H1 (cell line): ENCODE results near the gene LBX1. TPM values are rescaled to one million over a fixed set of nuclear protein-coding genes. Genes with fewer than 3 reads are reported as not detected.

Experiments used
- CTCF ChIA-PET: fragments of 300-600 bp; sonication (Branson Sonifier 250); formaldehyde crosslinking; loops from one replicate; lab custom pipeline; 2021; ENCODE audit not compliant: partially characterized antibody; lab: Charles Lee
- POLR2A ChIA-PET: fragments of 300-600 bp; sonication (Branson Sonifier 250); formaldehyde crosslinking; loops from one replicate; lab custom pipeline; 2021; ENCODE audit warnings: inconsistent platforms; ENCODE audit not compliant: partially characterized antibody; lab: Charles Lee
- DNase-seq, 2 experiments: peaks; one replicate each; pipeline versions ENCODE4 v3.0.0 to v3.0.0-alpha.2; 2010 to 2022; ENCODE audit warnings: low spot score in 2 of 2, low read depth in 1 of 2, mixed read lengths in 1 of 2
- FAIRE-seq: peaks from 2 replicates; lab custom pipeline; 2011; peaks lifted over from hg19 to GRCh38; lab: Jason Lieb, UNC
- H2AFZ ChIP-seq: 2 replicates; pipeline ENCODE4 v1.8.1; 2012; ENCODE audit warnings: low read length, inconsistent platforms
- H2AK5ac ChIP-seq: 2 replicates; pipeline ENCODE4 v1.6.1; 2013; ENCODE audit warnings: low read depth, low read length
- H2BK120ac ChIP-seq: replicated peaks from 2 replicates; pipeline ENCODE3; 2013; ENCODE audit warnings: low read depth, low read length, inconsistent platforms
- H2BK12ac ChIP-seq: 2 replicates; pipeline ENCODE4 v1.6.1; 2013; ENCODE audit warnings: low read depth, low read length
- H2BK15ac ChIP-seq: 2 replicates; pipeline ENCODE4 v1.6.1; 2013; ENCODE audit warnings: low read length
- H2BK20ac ChIP-seq: 2 replicates; pipeline ENCODE4 v1.6.1; 2013; ENCODE audit warnings: low read length
- H2BK5ac ChIP-seq: 2 replicates; pipeline ENCODE4 v1.6.1; 2013; ENCODE audit warnings: low read depth, low read length
- H3K14ac ChIP-seq: 2 replicates; pipeline ENCODE4 v1.6.1; 2013; ENCODE audit warnings: inconsistent platforms; ENCODE audit not compliant: insufficient read length
- H3K18ac ChIP-seq: 2 replicates; pipeline ENCODE4 v1.6.1; 2013; ENCODE audit warnings: low read length; ENCODE audit errors: extremely low read depth
- H3K23ac ChIP-seq: 2 replicates; pipeline ENCODE4 v1.6.1; 2013; ENCODE audit warnings: inconsistent platforms; ENCODE audit not compliant: insufficient read length
- H3K23me2 ChIP-seq: 2 replicates; pipeline ENCODE4 v1.6.1; 2013; ENCODE audit warnings: low read depth, low read length
- H3K27ac ChIP-seq: 2 replicates; pipeline ENCODE4 v1.6.1; 2011; ENCODE audit warnings: low read depth, low read length, inconsistent platforms
- H3K27me3 ChIP-seq, 4 experiments: replicated peaks in 1 of 4; 1 replicate in 1 of 4; 2 replicates in 3 of 4; pipeline versions ENCODE4 v1.6.1 to v1.8.1; 2011 to 2013; ENCODE audit warnings: low read length in 3 of 4, mild to moderate bottlenecking in 3 of 4, inconsistent platforms in 2 of 4, mixed read lengths in 2 of 4, moderate library complexity in 1 of 4; ENCODE audit not compliant: control insufficient read depth in 3 of 4, insufficient read depth in 3 of 4; ENCODE audit errors: extremely low read depth in 1 of 4
- H3K36me3 ChIP-seq, 4 experiments: 2 replicates each; pipeline versions ENCODE4 v1.6.1 to v1.8.1; 2011 to 2013; ENCODE audit warnings: mild to moderate bottlenecking in 4 of 4, low read length in 3 of 4, moderate library complexity in 2 of 4, control low read depth in 1 of 4, inconsistent platforms in 1 of 4; ENCODE audit not compliant: insufficient read depth in 4 of 4, control insufficient read depth in 2 of 4
- H3K4ac ChIP-seq: replicated peaks from 2 replicates; pipeline ENCODE3; 2013; ENCODE audit warnings: low read length, low read depth, mixed read lengths, inconsistent platforms; ENCODE audit not compliant: insufficient read length
- H3K4me1 ChIP-seq, 4 experiments: replicated peaks in 1 of 4; 1 replicate in 1 of 4; 2 replicates in 3 of 4; pipeline versions ENCODE4 v1.6.1 to v1.8.1; 2011 to 2013; ENCODE audit warnings: low read length in 3 of 4, inconsistent platforms in 2 of 4, mixed read lengths in 1 of 4; ENCODE audit not compliant: insufficient read depth in 4 of 4, control insufficient read depth in 3 of 4
- H3K4me2 ChIP-seq, 2 experiments: 2 replicates each; pipeline versions ENCODE4 v1.6.1 to v1.8.1; 2011 to 2013; ENCODE audit warnings: low read depth in 2 of 2, low read length in 2 of 2, control low read depth in 1 of 2, inconsistent platforms in 1 of 2, mild to moderate bottlenecking in 1 of 2; ENCODE audit not compliant: insufficient read depth in 1 of 2
- H3K4me3 ChIP-seq, 4 experiments: fragments of 200-600, 300-600 bp in 1 of 4; sonication (generic), shearing (Covaris generic), sonication (Bioruptor Twin) in 1 of 4; 2 replicates each; pipeline versions ENCODE4 v1.5.1 to v1.8.1; 2011 to 2016; ENCODE audit warnings: low read length in 4 of 4, low read depth in 3 of 4, control low read depth in 2 of 4, inconsistent platforms in 2 of 4, mild to moderate bottlenecking in 2 of 4, mixed read lengths in 1 of 4, moderate library complexity in 1 of 4; ENCODE audit not compliant: insufficient read depth in 2 of 4; ENCODE audit errors: extremely low read depth in 1 of 4
- H3K56ac ChIP-seq: replicated peaks from 2 replicates; pipeline ENCODE3; 2013; ENCODE audit warnings: low read depth, mild to moderate bottlenecking, mixed read lengths, low read length, inconsistent platforms; ENCODE audit not compliant: insufficient read length
- H3K79me1 ChIP-seq: 2 replicates; pipeline ENCODE4 v1.6.1; 2013; ENCODE audit warnings: low read depth, low read length, control low read depth
- H3K79me2 ChIP-seq, 2 experiments: 2 replicates each; pipeline versions ENCODE4 v1.6.1 to v1.8.1; 2012 to 2013; ENCODE audit warnings: low read length in 2 of 2, mild to moderate bottlenecking in 2 of 2, inconsistent platforms in 1 of 2; ENCODE audit not compliant: insufficient read depth in 2 of 2, control insufficient read depth in 1 of 2
- H3K9ac ChIP-seq, 4 experiments: replicated peaks in 1 of 4; 1 replicate in 1 of 4; 2 replicates in 3 of 4; pipeline versions ENCODE4 v1.6.1 to v1.8.1; 2011 to 2013; ENCODE audit warnings: low read depth in 3 of 4, low read length in 3 of 4, control low read depth in 2 of 4, mild to moderate bottlenecking in 2 of 4, moderate library complexity in 2 of 4, inconsistent platforms in 1 of 4; ENCODE audit errors: extremely low read depth in 1 of 4
- H3K9me3 ChIP-seq, 2 experiments: 2 replicates each; pipeline versions ENCODE4 v1.6.1 to v1.8.1; 2012 to 2013; ENCODE audit warnings: mild to moderate bottlenecking in 2 of 2, moderate library complexity in 2 of 2, control low read depth in 1 of 2, inconsistent platforms in 1 of 2, low read depth in 1 of 2, low read length in 1 of 2, mixed read lengths in 1 of 2; ENCODE audit not compliant: insufficient read depth in 2 of 2
- H4K20me1 ChIP-seq, 2 experiments: replicated peaks in 1 of 2; 2 replicates each; pipeline versions ENCODE3 to v1.8.1; 2011 to 2013; ENCODE audit warnings: inconsistent platforms in 2 of 2, low read length in 2 of 2, mild to moderate bottlenecking in 1 of 2; ENCODE audit not compliant: insufficient read depth in 2 of 2, control insufficient read depth in 1 of 2
- H4K5ac ChIP-seq: 2 replicates; pipeline ENCODE4 v1.6.1; 2013; ENCODE audit warnings: low read length, low read depth, mixed read lengths, inconsistent platforms; ENCODE audit not compliant: insufficient read length
- H4K8ac ChIP-seq: 2 replicates; pipeline ENCODE4 v1.8.0; 2013; ENCODE audit warnings: mild to moderate bottlenecking, moderate library complexity, low read length, inconsistent platforms; ENCODE audit not compliant: insufficient read depth; ENCODE audit errors: extremely low read depth
- H4K91ac ChIP-seq: replicated peaks from 2 replicates; pipeline ENCODE3; 2013; ENCODE audit warnings: low read length, mixed read lengths, inconsistent platforms; ENCODE audit not compliant: insufficient read length
- ATF3 ChIP-seq: IDR thresholded peaks from 2 replicates; pipeline ENCODE4 v1.6.1; 2011; ENCODE audit warnings: low read depth, mild to moderate bottlenecking, low read length; ENCODE audit not compliant: insufficient read depth
- CTCF ChIP-seq, 3 experiments: IDR thresholded peaks; 1 replicate in 2 of 3; 2 replicates in 1 of 3; pipeline versions ENCODE4 v1.5.1 to v1.6.1; 2011; ENCODE audit warnings: low read length in 3 of 3, mild to moderate bottlenecking in 3 of 3, inconsistent platforms in 2 of 3, low read depth in 1 of 3, moderate library complexity in 1 of 3; ENCODE audit not compliant: insufficient read depth in 1 of 3; ENCODE audit errors: control extremely low read depth in 1 of 3
- WGBS, 2 experiments: shearing (Covaris generic) in 1 of 2; methylation state at CpG; one replicate each; pipeline versions ENCODE4 v1.1.6 to v1.1.7; 2013 to 2015; ENCODE audit warnings: low lambda C conversion rate in 2 of 2, mixed read lengths in 2 of 2, inconsistent platforms in 1 of 2, low coverage in 1 of 2, missing lambda C conversion rate in 1 of 2; ENCODE audit not compliant: insufficient replicate concordance in 2 of 2, insufficient coverage in 1 of 2, insufficient read length in 1 of 2; ENCODE audit errors: extremely low coverage in 1 of 2, missing lambda C conversion rate in 1 of 2; 5-methylcytosine and 5-hydroxymethylcytosine counted together
- polyA plus RNA-seq, 7 experiments: library from polyadenylated mRNA; depleted of rRNA in 3 of 7; stranded (reverse) in 5 of 7; unstranded in 2 of 7; fragments of >200 nt in 5 of 7; fragments of 200-250 nt in 2 of 7; gene quantifications; 1 replicate in 5 of 7; 2 replicates in 1 of 7; 4 replicates in 1 of 7; pipeline versions ENCODE4 v1.2.1 to v1.2.3, GENCODE V29; 2011 to 2013; ENCODE audit warnings: missing spikeins in 2 of 7, mixed read lengths in 2 of 7
- total RNA-seq: library from RNA; stranded (reverse); fragmentation: NEBNext Ultra II Directional; extraction: Animal tissue kit (Norgen Biotek cat#: 25700); gene quantifications from 2 replicates; pipeline ENCODE4 v1.2.1, GENCODE V29; 2021

The LBX1 gene
- total and polyA plus RNA-seq, 2 of the 8 experiments (the other 6 are each of a cell fraction or from before 2014, with no cell fraction given), result not detected

- WGBS, 2 experiments, result 4% methylated on average over 4 of the region's 4 CpGs; no CpG with 5 or more reads in 1 of the 2 experiments
- ChIA-PET POLR2A (interaction anchor here (0.7 to 1.5 kb wide), 3 partner anchors 11 to 228 kb away, joined by 3 to 4 read pairs (median 3); no protein-coding TSS in a partner anchor), CTCF (interaction anchor here (0.6 to 10.4 kb wide), 14 partner anchors 8 to 341 kb away, joined by 3 to 113 read pairs (median 4); no protein-coding TSS in a partner anchor)
- H3K79me1 ChIP-seq, result no peaks in the 10 kb centered on the region
- H3K27ac ChIP-seq, result no peak overlapping the region
- H3K23me2 ChIP-seq, result peaks cover 11% of the 10 kb centered on the region; the same call in 1 of the 2 replicates
- no peak overlapping the region for H3K23ac ChIP-seq
- H4K5ac ChIP-seq, result no peak overlapping the region
- no peak overlapping the region for H3K18ac ChIP-seq
- TF ChIP-seq ATF3 (no peak), CTCF (IDR thresholded peaks at IDR 0.05; ENCODE audit: control extremely low read depth in 1 of 3, insufficient read depth in 1 of 3, low read depth in 1 of 3, low read length in 3 of 3) (peak in 1 of 3 experiments; percentile 27; a peak in 2 of 4 replicates)
- 0 out of 4 replicates have a peak, but pooled peaks cover 0 to 4% of the 10 kb centered on the region in 2 experiments for H3K9me3 ChIP-seq
- no peak overlapping the region for H3K4ac ChIP-seq
- H3K4me2 ChIP-seq, result peak overlapping the region; percentile 71 to 78
- no peak overlapping the region for H2BK15ac ChIP-seq
- H3K9ac ChIP-seq, result no peak overlapping the region
- no peak overlapping the region for H4K91ac ChIP-seq
- H3K27me3 ChIP-seq, result peaks cover 96 to 100% (median 98%) of the 10 kb centered on the region in 4 experiments
- H3K36me3 ChIP-seq, result no peaks in the 10 kb centered on the region
- H2BK5ac ChIP-seq, result no peak overlapping the region
- H2AK5ac ChIP-seq, result no peak overlapping the region
- FAIRE-seq (no peak), DNase-seq (no peak)
- peaks cover 22 to 36% of the 10 kb centered on the region in 2 experiments for H4K20me1 ChIP-seq
- peak overlapping the region in 1 of 4 experiments; percentile 54; a peak in 2 of 8 replicates for H3K4me3 ChIP-seq
- no peak overlapping the region for H2AFZ ChIP-seq
- no peak overlapping the region; the same call in 1 of the 2 replicates for H2BK12ac ChIP-seq
- no peak overlapping the region for H3K56ac ChIP-seq
- H4K8ac ChIP-seq, result no peak overlapping the region
- no peak overlapping the region for H2BK120ac ChIP-seq
- H3K79me2 ChIP-seq, result no peaks in the 10 kb centered on the region
- peaks cover under 1 to 18% (median 7%) of the 10 kb centered on the region in 4 experiments for H3K4me1 ChIP-seq
- no peak overlapping the region for H2BK20ac ChIP-seq
- H3K14ac ChIP-seq, result no peak overlapping the region
Observed at GRCh38 chr10:101235766-101236165, 6.5 kb upstream of the LBX1 start.
